IMR-90 (cell line): ENCODE measurements around the gene TSC2. TPM values are rescaled to one million over a fixed set of nuclear protein-coding genes. Genes with fewer than 3 reads are reported as not detected.

Experiments
- ATAC-seq: fragments of 200-7000 bp; cut with Tn5 transposase; 2 replicates; pipeline ENCODE4 v1.9.1; 2020; ENCODE audit warnings: low read depth, mild to moderate bottlenecking, moderate library complexity
- BruUV-seq: library from RNA; stranded (reverse); fragments of 400-500 nt; replicated peaks from 2 replicates; lab custom pipeline; 2021; lab: Mats Ljungman, UMichigan
- CTCF ChIA-PET: fragments of 300-600 bp; formaldehyde crosslinking; extraction: SDS; loops from one replicate; lab custom pipeline; 2021; ENCODE audit warnings: antibody characterized with exemption; lab: Yijun Ruan, JAX
- POLR2A ChIA-PET: fragments of 300-600 bp; sonication (Branson Sonifier 250); formaldehyde crosslinking; loops from one replicate; lab custom pipeline; 2022; ENCODE audit warnings: antibody characterized with exemption; ENCODE audit not compliant: unreplicated experiment; lab: Charles Lee
- DNase-seq: peaks from one replicate; pipeline ENCODE4 v3.0.0; 2013
- H2AFZ ChIP-seq: replicated peaks from 2 replicates; pipeline ENCODE3; 2013; ENCODE audit warnings: low read length, mild to moderate bottlenecking; ENCODE audit not compliant: poor library complexity
- H2AK5ac ChIP-seq: 2 replicates; pipeline ENCODE4 v1.6.1; 2013; ENCODE audit warnings: low read depth, low read length, inconsistent platforms
- H2AK9ac ChIP-seq: replicated peaks from 2 replicates; pipeline ENCODE3; 2013; ENCODE audit warnings: mild to moderate bottlenecking, low read depth, low read length, moderate library complexity; ENCODE audit not compliant: poor library complexity
- H2BK120ac ChIP-seq: 2 replicates; pipeline ENCODE4 v1.6.1; 2013; ENCODE audit warnings: low read depth, low read length, inconsistent platforms
- H2BK15ac ChIP-seq: 3 replicates; pipeline ENCODE4 v1.6.1; 2013; ENCODE audit warnings: low read depth, low read length, inconsistent platforms
- H2BK20ac ChIP-seq: 2 replicates; pipeline ENCODE4 v1.6.1; 2013; ENCODE audit warnings: low read depth, mild to moderate bottlenecking, inconsistent platforms, low read length, moderate library complexity
- H2BK5ac ChIP-seq: 2 replicates; pipeline ENCODE4 v1.6.1; 2013; ENCODE audit warnings: mild to moderate bottlenecking, low read depth, low read length, inconsistent platforms; ENCODE audit not compliant: poor library complexity, severe bottlenecking
- H3K14ac ChIP-seq: replicated peaks from 2 replicates; pipeline ENCODE4 v1.6.1; 2013; ENCODE audit warnings: low read depth, low read length, inconsistent platforms
- H3K18ac ChIP-seq: 2 replicates; pipeline ENCODE4 v1.6.1; 2013; ENCODE audit warnings: low read depth, low read length, control low read depth
- H3K23ac ChIP-seq: 2 replicates; pipeline ENCODE4 v1.6.1; 2013; ENCODE audit warnings: low read depth, low read length, inconsistent platforms
- H3K27ac ChIP-seq: 2 replicates; pipeline ENCODE4 v1.5.1; 2013; ENCODE audit warnings: mild to moderate bottlenecking, control low read depth, low read length; ENCODE audit not compliant: insufficient read depth
- H3K27me3 ChIP-seq: 2 replicates; pipeline ENCODE4 v1.6.1; 2013; ENCODE audit warnings: low read length; ENCODE audit not compliant: control insufficient read depth, insufficient read depth
- H3K36me3 ChIP-seq: 2 replicates; pipeline ENCODE4 v1.6.1; 2013; ENCODE audit warnings: low read length, mixed read lengths; ENCODE audit not compliant: control insufficient read depth, insufficient read depth
- H3K4ac ChIP-seq: 2 replicates; pipeline ENCODE4 v1.6.1; 2013; ENCODE audit warnings: low read depth, low read length, inconsistent platforms
- H3K4me1 ChIP-seq: 2 replicates; pipeline ENCODE4 v1.6.1; 2013; ENCODE audit warnings: low read length, mixed read lengths; ENCODE audit not compliant: control insufficient read depth, insufficient read depth
- H3K4me2 ChIP-seq: 2 replicates; pipeline ENCODE4 v1.6.1; 2013; ENCODE audit warnings: low read depth, mild to moderate bottlenecking, control low read depth, low read length, moderate library complexity
- H3K4me3 ChIP-seq: 2 replicates; pipeline ENCODE4 v1.5.1; 2013; ENCODE audit warnings: low read depth, mild to moderate bottlenecking, control low read depth, low read length, moderate library complexity; ENCODE audit not compliant: insufficient read depth
- H3K56ac ChIP-seq: 2 replicates; pipeline ENCODE4 v1.6.1; 2013; ENCODE audit warnings: low read length, inconsistent platforms; ENCODE audit not compliant: insufficient read depth; ENCODE audit errors: extremely low read depth
- H3K79me1 ChIP-seq, 2 experiments: 2 replicates each; pipeline ENCODE4 v1.6.1; 2013; ENCODE audit warnings: low read length in 2 of 2, inconsistent platforms in 1 of 2, low read depth in 1 of 2
- H3K9ac ChIP-seq: 2 replicates; pipeline ENCODE4 v1.6.1; 2013; ENCODE audit warnings: low read depth, low read length, control low read depth
- H3K9me1 ChIP-seq: 2 replicates; pipeline ENCODE4 v1.6.1; 2013; ENCODE audit warnings: low read length, inconsistent platforms; ENCODE audit not compliant: insufficient read depth
- H3K9me3 ChIP-seq: 2 replicates; pipeline ENCODE4 v1.6.1; 2013; ENCODE audit warnings: low read length; ENCODE audit not compliant: control insufficient read depth, insufficient read depth
- H4K20me1 ChIP-seq: 2 replicates; pipeline ENCODE4 v1.6.1; 2013; ENCODE audit warnings: low read length, inconsistent platforms; ENCODE audit not compliant: insufficient read depth
- H4K5ac ChIP-seq: 2 replicates; pipeline ENCODE4 v1.6.1; 2013; ENCODE audit warnings: mild to moderate bottlenecking, low read depth, low read length, control low read depth
- H4K8ac ChIP-seq, 2 experiments: 2 replicates each; pipeline ENCODE4 v1.6.1; 2013; ENCODE audit warnings: low read depth in 2 of 2, low read length in 2 of 2, control low read depth in 1 of 2, inconsistent platforms in 1 of 2
- H4K91ac ChIP-seq: 2 replicates; pipeline ENCODE4 v1.6.1; 2013; ENCODE audit warnings: low read depth, low read length, inconsistent platforms; ENCODE audit not compliant: insufficient read depth
- CTCF ChIP-seq: conservative IDR thresholded peaks from 2 replicates; pipeline ENCODE4 v1.5.1; 2012; ENCODE audit warnings: mild to moderate bottlenecking, low read depth, low read length, improper control_type of control experiment
- ELK1 ChIP-seq: fragments of 150-350 bp; IDR thresholded peaks from 2 replicates; pipeline ENCODE4 v1.6.1; 2016; ENCODE audit warnings: low read depth, mild to moderate bottlenecking, low read length, moderate library complexity, borderline replicate concordance
- MAZ ChIP-seq: IDR thresholded peaks from 2 replicates; pipeline ENCODE4 v1.6.1; 2012; ENCODE audit warnings: low read depth, mild to moderate bottlenecking, low read length, improper control_type of control experiment, moderate library complexity, borderline replicate concordance
- MXI1 ChIP-seq: IDR thresholded peaks from 2 replicates; pipeline ENCODE4 v1.6.1; 2012; ENCODE audit warnings: low read depth, mild to moderate bottlenecking, low read length, moderate library complexity, borderline replicate concordance
- RAD21 ChIP-seq: IDR thresholded peaks from 2 replicates; pipeline ENCODE4 v1.6.1; 2012; ENCODE audit warnings: low read length, improper control_type of control experiment
- SMC3 ChIP-seq: fragments of 150-350 bp; IDR thresholded peaks from 2 replicates; pipeline ENCODE4 v1.6.1; 2016; ENCODE audit warnings: low read depth, mild to moderate bottlenecking, antibody characterized with exemption, low read length, moderate library complexity
- WGBS, 2 experiments: methylation state at CpG; one replicate each; pipeline versions ENCODE4 v1.1.5 to v1.1.7; 2013; ENCODE audit warnings: missing lambda C conversion rate in 2 of 2; ENCODE audit not compliant: insufficient read length in 1 of 2; ENCODE audit errors: extremely low coverage in 2 of 2; 5-methylcytosine and 5-hydroxymethylcytosine counted together
- dilution Hi-C: fragments of 300-500 bp; cut with HindIII; formaldehyde crosslinking; loops from one replicate; pipeline ENCODE4 v1.14.3; 2018; ENCODE audit warnings: low sequenced_read_pairs; ENCODE audit not compliant: unreplicated experiment
- in situ Hi-C: fragments of 300-500 bp; cut with MboI; formaldehyde crosslinking; loops from 3 replicates; pipeline ENCODE4 v1.14.3; 2019; ENCODE audit warnings: low sequenced_read_pairs, inconsistent platforms, mixed read lengths
- intact Hi-C: fragments of 100-400 bp; cut with micrococcal nuclease; formaldehyde crosslinking; loops from 2 replicates; pipeline ENCODE4 v1.10.0; 2022
- polyA plus RNA-seq, 3 experiments: library from polyadenylated mRNA; depleted of rRNA; stranded (reverse); fragments of >200 nt; gene quantifications; 2 replicates each; pipeline ENCODE4 v1.2.3, GENCODE V29; 2012; ENCODE audit warnings: low replicate concordance in 1 of 3
- total RNA-seq: library from RNA; depleted of rRNA; stranded (reverse); fragments of >200 nt; gene quantifications from 2 replicates; pipeline ENCODE4 v1.2.3, GENCODE V29; 2012

Gene TSC2
- total and polyA plus RNA-seq, 2 of the 4 experiments (the other 2 are of a cell fraction): 31.4 to 88.6 TPM

- ChIA-PET CTCF (interaction anchor here (0.6 to 1.4 kb wide), 5 partner anchors 14 to 182 kb away, joined by 3 to 10 read pairs (median 3); partner anchors contain the start of gene NTHL1), POLR2A (interaction anchor here (0.6 to 0.9 kb wide), 2 partner anchors 16 to 132 kb away, joined by 4 read pairs; partner anchors contain the start of gene TRAF7)
- peak overlapping the region; percentile 90 for H3K14ac ChIP-seq
- peaks cover 6 to 19% of the 10 kb centered on the region in 2 experiments for H3K79me1 ChIP-seq
- in situ Hi-C loops: loop anchor here (5.0 kb wide), 1 partner anchor 119 kb away; no protein-coding TSS in a partner anchor
- peak overlapping the region; percentile 71 for H3K18ac ChIP-seq
- peaks cover 11% of the 10 kb centered on the region for H4K20me1 ChIP-seq
- no peaks in the 10 kb centered on the region for H3K9me3 ChIP-seq
- DNase-seq (peak; percentile 79), ATAC-seq (peak; percentile 84)
- H2AK9ac ChIP-seq: peak overlapping the region; percentile 82
- peak overlapping the region; percentile 96 for H4K91ac ChIP-seq
- no TSS peak for BruUV-seq
- H3K27ac ChIP-seq: peak overlapping the region; percentile 76
- H3K4me1 ChIP-seq: peaks cover 15% of the 10 kb centered on the region
- peak overlapping the region; percentile 76 for H2BK5ac ChIP-seq
- H4K8ac ChIP-seq: peak overlapping the region; percentile 89 to 96
- peak overlapping the region; percentile 80 for H3K4me2 ChIP-seq
- TF ChIP-seq ELK1 (no peak), CTCF (peak; percentile 98), MXI1 (peak; percentile 52; the same call in 1 of the 2 replicates), MAZ (peak; percentile 97), RAD21 (peak; percentile 98), SMC3 (peak; percentile 93)
- peak overlapping the region; percentile 57 for H2AK5ac ChIP-seq
- dilution Hi-C loops: no loop called here
- H3K36me3 ChIP-seq: peaks cover 1% of the 10 kb centered on the region; the same call in 1 of the 2 replicates
- H3K9ac ChIP-seq: peak overlapping the region; percentile 58; the same call in 1 of the 2 replicates
- peak overlapping the region; percentile 96 for H2AFZ ChIP-seq
- H2BK120ac ChIP-seq: peak overlapping the region; percentile 82
- H3K9me1 ChIP-seq: peaks cover 8% of the 10 kb centered on the region
- intact Hi-C loops: loop anchor here (1.0 kb wide), 4 partner anchors 16 to 117 kb away; partner anchors contain the start of genes NTHL1 and TSC2
- peak overlapping the region; percentile 53; the same call in 1 of the 2 replicates for H2BK20ac ChIP-seq
- peak overlapping the region; percentile 68; the same call in 1 of the 2 replicates for H3K23ac ChIP-seq
- no peak overlapping the region for H3K56ac ChIP-seq
- peak overlapping the region; percentile 95 for H3K4ac ChIP-seq
- H3K4me3 ChIP-seq: peak overlapping the region; percentile 33
- H4K5ac ChIP-seq: peak overlapping the region; percentile 76
- WGBS, 2 experiments: 15% methylated on average over 30 of the region's 53 CpGs; no CpG with 5 or more reads in 1 of the 2 experiments
- peak overlapping the region; percentile 80; the same call in 2 of the 3 replicates for H2BK15ac ChIP-seq
- H3K27me3 ChIP-seq: peaks cover 18% of the 10 kb centered on the region; the same call in 1 of the 2 replicates
Observed at GRCh38 chr16:2023092-2024031, 24.4 kb upstream of the TSC2 start.
